Fibroblast of villous mesenchyme (primary cell): ENCODE data around the gene ITSN2. TPM values are rescaled to one million over a fixed set of nuclear protein-coding genes. Genes with fewer than 3 reads are reported as not detected.
"Not testable (repeated sequence)": the region's sequence is repeated elsewhere in the genome, so short reads cannot be mapped to it uniquely, and the experiment has no call there.

Experiments used
- DNase-seq: peaks from one replicate; pipeline ENCODE4 v3.0.0-alpha.2; 2010; ENCODE audit warnings: low read depth
- H3K4me3 ChIP-seq: 2 replicates; pipeline ENCODE4 v1.5.1; 2011; ENCODE audit warnings: low read depth, mild to moderate bottlenecking, low read length
- total RNA-seq: library from RNA; depleted of rRNA; stranded (reverse); fragments of >200 nt; gene quantifications from 2 replicates; pipeline ENCODE4 v1.2.3, GENCODE V29; 2012
- TF ChIP-seq, protein P1 (sequence below): IDR thresholded peaks from 2 replicates; pipeline ENCODE4 v1.5.1; 2012; ENCODE audit warnings: low read depth, mild to moderate bottlenecking, low read length; ENCODE audit not compliant: insufficient read depth

Gene ITSN2
- total RNA-seq, 1 donor, result 35.8 TPM

DNA sequence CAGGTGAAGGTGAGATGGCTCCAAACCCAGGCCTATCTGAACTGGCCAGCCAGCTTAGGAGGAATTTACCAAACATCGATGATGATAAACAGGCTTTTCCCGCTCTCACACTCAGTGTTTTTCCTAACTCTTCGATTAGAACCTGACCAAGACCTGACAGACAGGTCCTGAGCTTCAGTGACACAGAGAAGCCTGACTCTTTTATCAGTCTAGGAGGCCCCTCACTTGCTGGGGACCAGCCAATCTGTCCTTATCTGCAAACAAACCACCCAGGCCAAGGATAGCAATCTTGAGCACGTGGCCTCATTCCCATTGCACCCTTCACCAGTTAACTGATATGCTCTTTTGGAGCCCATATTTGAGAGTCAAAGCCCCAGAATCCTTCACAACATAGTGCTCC is 1.9 kb upstream of the ITSN2 start:
- DNase-seq, result no peak
- no peak overlapping the region for H3K4me3 ChIP-seq
- TF ChIP-seq, protein P1, sequence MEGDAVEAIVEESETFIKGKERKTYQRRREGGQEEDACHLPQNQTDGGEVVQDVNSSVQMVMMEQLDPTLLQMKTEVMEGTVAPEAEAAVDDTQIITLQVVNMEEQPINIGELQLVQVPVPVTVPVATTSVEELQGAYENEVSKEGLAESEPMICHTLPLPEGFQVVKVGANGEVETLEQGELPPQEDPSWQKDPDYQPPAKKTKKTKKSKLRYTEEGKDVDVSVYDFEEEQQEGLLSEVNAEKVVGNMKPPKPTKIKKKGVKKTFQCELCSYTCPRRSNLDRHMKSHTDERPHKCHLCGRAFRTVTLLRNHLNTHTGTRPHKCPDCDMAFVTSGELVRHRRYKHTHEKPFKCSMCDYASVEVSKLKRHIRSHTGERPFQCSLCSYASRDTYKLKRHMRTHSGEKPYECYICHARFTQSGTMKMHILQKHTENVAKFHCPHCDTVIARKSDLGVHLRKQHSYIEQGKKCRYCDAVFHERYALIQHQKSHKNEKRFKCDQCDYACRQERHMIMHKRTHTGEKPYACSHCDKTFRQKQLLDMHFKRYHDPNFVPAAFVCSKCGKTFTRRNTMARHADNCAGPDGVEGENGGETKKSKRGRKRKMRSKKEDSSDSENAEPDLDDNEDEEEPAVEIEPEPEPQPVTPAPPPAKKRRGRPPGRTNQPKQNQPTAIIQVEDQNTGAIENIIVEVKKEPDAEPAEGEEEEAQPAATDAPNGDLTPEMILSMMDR, result no peak

DNA sequence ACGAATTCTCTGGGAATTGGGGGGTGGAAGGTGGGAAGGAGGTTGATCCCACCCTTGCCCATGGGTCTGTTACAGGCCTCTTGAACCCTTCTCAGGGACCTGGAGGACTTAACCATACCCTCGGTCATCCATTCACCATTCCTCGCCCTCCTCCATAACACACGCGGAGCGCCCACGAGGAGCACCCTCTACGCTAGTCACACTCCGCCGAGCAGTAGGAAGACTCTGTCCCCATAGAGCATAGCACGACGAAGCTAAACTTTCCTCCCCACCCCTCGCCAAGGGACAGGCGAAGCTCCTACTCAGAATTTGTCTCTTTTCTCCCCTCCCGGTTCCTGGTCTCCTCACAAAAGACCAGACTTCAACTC is 611 bp upstream of the ITSN2 start:
- DNase-seq, result no peak
- peak overlapping the region; percentile 86 for H3K4me3 ChIP-seq
- TF ChIP-seq, protein P1, result no peak

DNA sequence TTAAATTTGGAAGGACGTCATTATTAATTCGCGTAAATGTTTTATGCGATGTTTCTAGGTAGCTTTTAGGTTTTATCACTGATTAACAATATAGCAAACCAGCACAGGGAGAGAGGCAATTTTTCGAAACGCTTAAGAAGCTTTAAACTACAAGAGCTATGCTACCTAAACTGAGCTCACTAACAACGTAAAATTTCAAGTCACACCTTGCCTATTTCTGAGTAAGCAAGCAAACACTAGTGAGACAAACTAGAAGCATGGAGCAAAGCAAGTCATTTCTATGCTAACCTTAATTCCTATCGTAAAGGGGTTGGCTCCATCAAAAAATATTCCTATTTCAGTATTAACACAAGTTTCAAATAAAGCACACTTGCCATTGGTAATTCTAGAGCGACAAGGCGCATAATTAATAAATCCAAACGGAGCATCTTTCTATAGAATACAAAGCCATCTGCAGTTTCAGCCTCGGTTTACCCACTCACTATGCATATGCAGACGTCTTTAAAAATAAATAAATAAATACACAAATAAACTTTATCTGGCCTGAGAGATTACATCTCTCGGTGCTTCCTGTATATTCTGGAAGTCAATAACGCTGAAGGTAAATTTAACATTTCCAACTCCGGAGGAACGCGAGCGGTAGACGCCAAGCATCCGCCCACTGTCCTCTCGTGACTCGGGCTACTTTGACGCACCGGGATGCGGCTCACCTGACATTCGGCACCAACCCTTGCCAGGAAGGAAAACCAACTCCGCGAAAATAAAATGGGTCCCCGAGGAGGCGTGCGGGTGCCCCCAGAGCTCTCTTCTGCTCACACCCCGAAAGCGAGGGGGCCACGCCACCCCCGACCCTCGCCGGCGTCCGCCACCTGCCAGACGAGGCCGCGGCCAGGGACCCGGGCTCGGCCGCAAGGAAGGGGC is 947 bp downstream of the ITSN2 start:
- TF ChIP-seq, protein P1, result no peak
- DNase-seq, result peak; percentile 28
- peak overlapping the region; percentile 86 for H3K4me3 ChIP-seq

DNA sequence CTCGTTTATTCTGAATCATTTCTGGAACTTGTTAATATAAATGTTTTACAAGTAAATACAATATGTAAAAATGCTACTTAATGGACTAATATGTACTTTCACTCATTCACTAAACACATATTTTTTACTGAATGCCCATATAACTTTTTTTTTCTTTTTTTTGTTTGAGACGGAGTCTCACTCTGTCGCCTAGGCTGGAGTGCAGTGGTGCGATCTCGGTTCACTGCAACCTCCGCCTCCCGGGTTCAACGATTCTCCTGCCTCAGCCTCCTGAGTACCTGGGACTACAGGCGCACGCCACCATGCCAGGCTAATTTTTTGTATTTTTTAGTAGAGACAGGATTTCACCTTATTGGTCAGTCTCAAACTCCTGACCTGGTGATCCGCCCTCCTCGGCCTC is 2.6 kb downstream of the ITSN2 start:
- DNase-seq, H3K4me3 ChIP-seq: not testable (repeated sequence)

DNA sequence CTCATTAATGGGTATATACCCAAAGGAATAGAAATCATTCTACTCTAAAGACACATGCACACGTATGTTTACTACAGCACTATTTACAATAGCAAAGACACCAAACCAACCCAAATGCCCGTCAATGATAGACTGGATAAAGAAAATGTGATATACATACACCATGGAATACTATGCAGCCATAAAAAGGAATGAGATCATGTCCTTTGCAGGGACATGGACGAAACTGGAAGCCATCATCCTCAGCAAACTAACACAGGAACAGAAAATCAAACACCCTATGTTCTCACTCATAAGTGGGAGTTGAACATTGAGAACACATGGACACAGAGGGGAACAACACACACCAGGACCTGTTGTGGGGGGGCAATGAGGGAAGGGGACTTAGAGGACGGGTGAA is 3.2 kb downstream of the ITSN2 start:
- not testable (repeated sequence) for DNase-seq, H3K4me3 ChIP-seq

DNA sequence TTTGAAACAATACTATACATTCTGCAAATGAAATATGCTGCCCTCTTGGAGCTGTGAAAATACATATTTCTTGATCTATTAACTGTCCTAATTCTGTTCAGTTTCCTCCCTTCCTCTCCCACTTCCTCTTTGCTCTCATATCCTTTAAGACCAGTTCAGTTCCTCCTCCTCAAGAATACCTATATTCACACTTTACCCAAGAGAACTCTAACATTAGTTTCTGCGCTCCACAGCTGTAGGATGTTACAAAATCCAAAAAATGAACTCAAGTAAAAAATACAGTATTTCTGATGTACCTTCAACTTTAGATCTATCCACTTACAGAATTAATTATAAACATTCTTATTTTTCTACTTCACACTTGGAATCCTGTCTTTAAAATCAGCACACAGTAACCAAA is 5.4 kb downstream of the ITSN2 start:
- H3K4me3 ChIP-seq, result no peak overlapping the region
- DNase-seq, result no peak
- TF ChIP-seq, protein P1, result no peak

DNA sequence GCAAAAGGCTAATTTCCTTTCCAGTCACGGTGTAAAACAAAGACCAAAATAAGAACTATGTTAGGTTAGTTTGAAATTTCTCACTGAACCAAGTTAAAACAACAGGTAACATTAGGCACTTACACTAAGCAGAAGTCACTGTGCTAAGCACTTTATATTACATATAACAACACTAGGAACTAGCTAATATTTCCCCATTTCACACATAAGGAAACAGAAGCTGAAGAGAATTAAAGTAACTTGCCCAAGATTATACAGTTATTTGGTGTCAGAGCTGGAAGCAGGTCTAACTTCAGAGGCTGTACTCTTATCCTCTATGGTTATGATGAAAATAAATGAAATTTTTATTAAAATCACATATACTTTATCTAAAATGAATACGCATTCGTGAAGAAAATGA is 5.9 kb downstream of the ITSN2 start:
- no peak overlapping the region for H3K4me3 ChIP-seq
- TF ChIP-seq, protein P1, result no peak
- DNase-seq, result no peak

DNA sequence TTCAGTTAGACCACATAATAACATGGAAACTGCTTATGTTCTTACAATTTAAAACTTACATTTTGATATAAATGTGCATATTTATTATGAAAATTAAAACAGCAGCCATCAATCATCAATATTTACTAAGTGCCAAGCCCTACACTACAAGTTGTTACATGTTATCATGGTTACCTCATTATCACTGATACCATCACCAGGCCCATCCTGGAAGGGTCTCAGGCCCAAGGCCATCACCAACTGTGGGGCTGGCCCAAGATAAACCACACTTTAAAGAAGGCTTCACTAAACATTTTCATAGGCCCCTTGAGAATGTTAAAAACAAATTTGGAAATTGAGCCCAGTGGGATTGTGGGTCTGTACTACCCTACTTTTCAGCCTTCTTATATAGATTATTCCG is 6.4 kb downstream of the ITSN2 start:
- TF ChIP-seq, protein P1, result no peak

More for the DNA sequence above, 6.4 kb downstream of the ITSN2 start:
- no peak for DNase-seq
- H3K4me3 ChIP-seq, result no peak overlapping the region
